Activated T-helper 2 cell treated with anti-CD3 and anti-CD28 coated beads, Interferon-gamma antibody, Interleukin-2, Interleukin-4, amounts not matched to agents 10 μg/mL and 5 μg/mL and 100 μg/mL, durations not matched to agents 14 hours and 24 hours and 36 hours (primary cell): ENCODE results near the gene TATDN3. TPM values are rescaled to one million over a fixed set of nuclear protein-coding genes. Genes with fewer than 3 reads are reported as not detected.
"Not testable (repeated sequence)": the region's sequence is repeated elsewhere in the genome, so short reads cannot be mapped to it uniquely, and the experiment has no call there.

ENCODE experiments used
- DNase-seq: peaks from one replicate; pipeline ENCODE4 v3.0.0; 2021; ENCODE audit warnings: low spot score
- H3K27ac Mint-ChIP-seq: one replicate; pipeline ENCODE4 v1.8.0; 2021; ENCODE audit warnings: mixed read lengths
- H3K27me3 Mint-ChIP-seq: one replicate; pipeline ENCODE4 v1.8.0; 2021; ENCODE audit warnings: low read depth, mixed read lengths
- H3K36me3 Mint-ChIP-seq: one replicate; pipeline ENCODE4 v1.8.0; 2021; ENCODE audit warnings: low read depth, mixed read lengths
- H3K4me1 Mint-ChIP-seq: one replicate; pipeline ENCODE4 v1.8.0; 2021; ENCODE audit warnings: low read depth, mixed read lengths
- H3K4me3 Mint-ChIP-seq: one replicate; pipeline ENCODE4 v1.8.0; 2021; ENCODE audit warnings: low read depth, mild to moderate bottlenecking, moderate library complexity, mixed read lengths
- H3K9me3 Mint-ChIP-seq: one replicate; pipeline ENCODE4 v1.8.0; 2021; ENCODE audit warnings: mixed read lengths
- intact Hi-C: fragments of 100-400 bp; cut with micrococcal nuclease; formaldehyde crosslinking; loops from one replicate; pipeline ENCODE4 v1.15.1; 2023
- total RNA-seq: library from RNA; stranded (reverse); gene quantifications from 2 replicates; pipeline ENCODE4 v1.2.3, GENCODE V29; 2022

The TATDN3 gene
- total RNA-seq, 1 donor from 2014 or later = 16.7 TPM

DNA sequence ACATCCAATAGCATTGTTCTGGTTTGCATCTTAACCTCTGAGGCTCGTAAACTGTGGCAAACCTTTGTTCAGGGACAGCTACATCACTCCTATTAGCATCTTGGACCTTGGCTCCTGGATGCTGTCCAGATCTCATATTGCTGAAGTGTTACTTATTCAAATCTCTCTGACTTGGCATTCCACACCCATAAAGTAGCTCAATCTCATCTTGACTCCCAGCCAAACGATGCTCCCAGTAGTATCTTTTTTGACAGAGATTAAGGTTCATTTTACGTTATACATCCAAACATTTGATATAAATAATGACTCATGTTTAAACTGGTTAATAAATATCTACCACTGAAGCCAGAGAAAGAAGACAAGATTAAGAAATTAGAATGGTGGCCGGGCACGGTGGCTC, 62.0 kb downstream of the TATDN3 start:
- H3K27me3 Mint-ChIP-seq = no peaks in the 10 kb centered on the region
- H3K36me3 Mint-ChIP-seq = peaks cover 22% of the 10 kb centered on the region
- H3K9me3 Mint-ChIP-seq = peaks cover 4% of the 10 kb centered on the region
- H3K27ac Mint-ChIP-seq = no peak overlapping the region
- peaks cover 12% of the 10 kb centered on the region for H3K4me1 Mint-ChIP-seq
- DNase-seq = no peak
- no peak overlapping the region for H3K4me3 Mint-ChIP-seq
- intact Hi-C loops = no loop called here

DNA sequence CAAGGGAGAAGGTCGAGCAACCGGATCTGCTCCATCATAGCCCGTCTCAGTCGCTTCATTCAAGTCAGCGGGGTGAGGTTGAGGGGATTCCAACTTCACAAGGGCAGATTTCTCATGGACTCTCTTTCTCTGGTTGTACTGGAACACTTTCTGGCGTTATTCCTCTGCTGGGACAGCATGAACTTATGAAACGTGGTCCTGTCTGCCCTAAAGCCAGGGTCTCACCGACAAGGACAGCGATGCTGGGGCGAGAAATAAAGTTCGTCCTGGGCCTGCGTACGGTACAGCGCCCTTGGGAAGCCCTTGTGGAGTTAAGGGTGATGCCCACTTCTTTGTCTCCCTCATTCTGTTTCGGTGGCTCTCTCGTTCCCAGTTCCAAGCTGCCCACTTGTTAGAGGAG, 65.1 kb downstream of the TATDN3 start:
- no peak overlapping the region for H3K4me3 Mint-ChIP-seq
- no peak for DNase-seq
- intact Hi-C loops = loop anchor here (1.0 to 5.0 kb wide), 3 partner anchors 35 to 161 kb away; partner anchors contain the start of genes ANGEL2, NSL1 and TATDN3
- no peaks in the 10 kb centered on the region for H3K27me3 Mint-ChIP-seq
- H3K9me3 Mint-ChIP-seq = peaks cover 4% of the 10 kb centered on the region
- H3K36me3 Mint-ChIP-seq = peaks cover 27% of the 10 kb centered on the region
- peaks cover 17% of the 10 kb centered on the region for H3K4me1 Mint-ChIP-seq
- H3K27ac Mint-ChIP-seq = peak overlapping the region; percentile 9

DNA sequence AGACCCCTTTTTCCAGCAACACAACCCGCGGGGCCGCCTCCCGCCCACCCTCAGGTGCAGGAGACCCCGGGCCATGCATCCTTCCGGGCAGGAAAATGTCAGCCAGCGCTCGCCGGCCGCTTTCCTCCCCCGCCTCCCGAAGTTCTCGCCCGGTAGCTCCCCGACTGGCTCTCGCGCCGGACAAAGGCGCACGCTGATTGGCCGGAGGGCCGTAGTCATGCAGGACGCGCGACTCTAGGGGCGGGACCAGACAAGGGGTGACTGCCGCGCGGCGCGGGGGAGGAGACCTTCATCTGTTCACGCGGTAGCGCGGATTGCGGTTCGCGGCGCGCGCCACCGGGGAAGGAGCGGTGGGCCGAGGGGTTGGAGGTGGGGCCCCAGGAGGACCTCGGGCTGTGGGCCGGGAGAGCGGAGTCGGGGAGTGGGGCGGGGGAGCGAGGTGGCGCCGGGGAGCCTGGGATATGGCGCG, 66.3 kb downstream of the TATDN3 start, which contains the start of gene FLVCR1:
TSS of gene FLVCR1 (plus strand) at position 284 of the 469 bp plus-strand sequence. CDS start at position 462, 178 bp downstream.
- Mint-ChIP-seq H3K9me3 (no peaks in the 10 kb centered on the region), H3K27ac (peak within 1 kb of the TSS; percentile 97), H3K4me1 (peaks cover 20% of the 10 kb centered on the region), H3K36me3 (peaks cover 20% of the 10 kb centered on the region), H3K4me3 (no peak within 1 kb of the TSS), H3K27me3 (no peaks in the 10 kb centered on the region)
- peak; percentile 95 for DNase-seq
- intact Hi-C loops = loop anchor here (1.0 to 5.0 kb wide), 4 partner anchors 37 to 159 kb away; partner anchors contain the start of genes ANGEL2, BATF3, NSL1 and TATDN3

DNA sequence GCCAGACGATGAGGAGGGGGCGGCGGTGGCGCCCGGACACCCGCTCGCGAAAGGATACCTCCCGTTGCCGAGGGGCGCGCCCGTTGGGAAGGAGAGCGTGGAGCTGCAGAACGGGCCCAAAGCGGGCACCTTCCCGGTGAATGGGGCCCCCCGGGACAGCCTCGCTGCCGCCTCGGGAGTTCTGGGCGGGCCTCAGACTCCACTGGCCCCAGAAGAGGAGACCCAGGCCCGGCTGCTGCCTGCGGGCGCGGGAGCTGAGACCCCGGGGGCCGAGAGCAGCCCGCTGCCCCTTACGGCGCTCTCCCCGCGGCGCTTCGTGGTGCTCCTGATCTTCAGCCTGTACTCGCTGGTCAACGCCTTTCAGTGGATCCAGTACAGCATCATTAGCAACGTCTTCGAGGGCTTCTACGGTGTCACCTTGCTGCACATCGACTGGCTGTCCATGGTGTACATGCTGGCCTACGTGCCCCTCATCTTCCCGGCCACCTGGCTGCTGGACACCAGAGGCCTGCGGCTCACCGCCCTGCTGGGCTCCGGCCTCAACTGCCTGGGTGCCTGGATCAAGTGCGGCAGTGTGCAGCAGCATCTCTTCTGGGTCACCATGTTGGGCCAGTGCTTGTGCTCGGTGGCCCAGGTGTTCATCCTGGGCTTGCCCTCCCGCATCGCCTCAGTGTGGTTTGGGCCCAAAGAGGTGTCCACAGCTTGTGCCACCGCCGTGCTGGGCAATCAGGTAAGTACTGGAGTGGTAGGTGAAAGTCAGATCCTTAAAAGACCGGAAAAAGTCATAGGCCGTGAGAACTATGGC, 67.0 kb downstream of the TATDN3 start:
- Mint-ChIP-seq H3K9me3 (no peaks in the 10 kb centered on the region), H3K4me3 (no peak overlapping the region), H3K4me1 (peaks cover 21% of the 10 kb centered on the region), H3K27ac (peak overlapping the region; percentile 97), H3K36me3 (peaks cover 22% of the 10 kb centered on the region), H3K27me3 (no peaks in the 10 kb centered on the region)
- DNase-seq = peak; percentile 21
- intact Hi-C loops = loop anchor here (1.0 to 5.0 kb wide), 3 partner anchors 66 to 159 kb away; partner anchors contain the start of genes ANGEL2, BATF3, NSL1 and TATDN3

DNA sequence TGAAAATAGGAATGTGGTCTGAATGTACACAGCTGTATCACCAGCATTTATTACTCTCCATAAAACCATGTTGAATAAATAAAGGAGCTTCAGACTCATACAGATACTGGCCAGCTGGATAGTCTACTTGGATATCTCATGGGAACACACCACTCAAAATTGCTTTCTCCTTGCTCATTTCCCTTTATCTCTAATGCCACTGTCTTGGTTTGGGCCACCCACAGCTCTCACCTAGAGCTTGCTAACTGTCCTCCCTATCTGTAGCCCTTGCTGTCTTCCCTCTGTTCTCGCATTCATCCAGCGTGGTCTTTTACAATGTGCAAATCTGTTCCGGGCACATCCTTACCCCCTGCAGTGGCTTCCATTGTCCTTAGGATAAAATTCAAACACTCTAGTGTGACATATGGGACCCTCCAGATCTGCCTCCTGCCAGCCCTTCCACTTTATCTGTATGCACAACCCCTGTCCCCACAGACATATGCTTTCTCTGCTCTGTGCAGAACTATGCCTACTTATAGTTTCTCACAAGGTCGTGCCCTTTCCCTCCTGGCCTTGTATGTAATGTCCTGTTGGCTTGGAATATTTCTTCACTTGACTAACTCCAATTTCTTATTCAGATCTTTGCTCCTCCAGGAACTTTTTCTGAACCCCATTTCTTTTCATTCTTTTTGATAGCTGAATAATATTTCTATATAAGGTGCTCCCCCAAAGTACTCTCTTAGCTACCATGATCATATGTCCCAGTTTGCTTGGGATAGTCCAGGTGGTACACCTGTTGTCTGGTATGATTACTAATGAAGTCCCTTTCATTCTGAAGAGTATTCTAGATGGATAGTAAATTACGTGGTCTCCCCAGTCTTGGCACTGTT, 69.3 kb downstream of the TATDN3 start:
- Mint-ChIP-seq H3K36me3 (peaks cover 31% of the 10 kb centered on the region), H3K9me3 (no peaks in the 10 kb centered on the region), H3K27me3 (no peaks in the 10 kb centered on the region), H3K4me1 (peaks cover 22% of the 10 kb centered on the region), H3K4me3 (no peak overlapping the region), H3K27ac (no peak overlapping the region)
- DNase-seq = no peak
- intact Hi-C loops = no loop called here

DNA sequence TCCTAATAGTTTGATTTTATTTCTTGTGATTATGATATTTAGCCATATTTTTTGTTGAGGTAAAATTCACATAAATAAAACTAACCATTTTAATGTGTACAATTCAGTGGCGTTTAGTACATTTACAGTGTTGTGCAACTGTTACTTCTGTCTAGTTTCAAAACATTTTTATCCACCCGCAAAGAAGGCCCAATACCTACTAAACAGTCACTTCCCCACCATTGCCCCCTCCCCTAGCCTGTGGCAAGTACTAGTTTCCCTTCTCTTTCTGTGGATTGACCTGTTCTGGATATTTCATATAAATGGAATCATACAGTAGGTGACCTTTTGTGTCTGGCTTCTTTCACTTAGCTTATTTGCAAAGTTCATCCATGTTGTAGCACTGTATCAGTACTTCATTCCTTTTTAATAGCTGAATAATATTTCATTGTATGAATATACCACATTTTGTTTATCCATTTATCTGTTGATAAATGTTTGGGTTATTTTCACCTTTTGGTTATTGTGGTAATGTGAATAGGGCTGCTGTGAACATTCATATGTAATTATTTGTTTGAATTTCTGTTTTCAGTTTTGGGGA, 70.5 kb downstream of the TATDN3 start:
- Mint-ChIP-seq H3K9me3 (no peaks in the 10 kb centered on the region), H3K36me3 (peaks cover 40% of the 10 kb centered on the region), H3K27me3 (no peaks in the 10 kb centered on the region), H3K4me3 (no peak overlapping the region), H3K4me1 (peaks cover 13% of the 10 kb centered on the region), H3K27ac (no peak overlapping the region)
- intact Hi-C loops = no loop called here
- no peak for DNase-seq

DNA sequence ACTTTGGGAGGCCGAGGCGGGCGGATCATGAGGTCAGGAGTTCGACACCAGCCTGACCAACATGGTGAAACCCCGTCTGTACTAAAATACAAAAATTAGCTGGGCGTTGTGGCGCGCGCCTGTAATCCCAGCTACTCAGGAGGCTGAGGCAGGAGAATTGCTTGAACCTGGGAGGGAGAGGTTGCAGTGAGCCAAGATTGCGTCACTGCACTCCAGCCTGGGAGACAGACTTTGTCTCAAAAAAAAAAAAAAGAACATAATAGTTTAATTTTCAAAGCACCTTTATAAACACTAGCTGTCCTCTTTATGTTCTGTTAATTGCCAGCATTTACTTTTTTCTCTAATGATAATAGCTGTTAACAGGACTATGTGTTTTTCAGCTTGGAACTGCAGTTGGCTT, 71.7 kb downstream of the TATDN3 start:
- H3K27ac Mint-ChIP-seq, H3K9me3 Mint-ChIP-seq, intact Hi-C loops, H3K4me3 Mint-ChIP-seq, H3K27me3 Mint-ChIP-seq, DNase-seq: not testable (repeated sequence)
- Mint-ChIP-seq H3K4me1 (peaks cover 13% of the 10 kb centered on the region), H3K36me3 (peaks cover 38% of the 10 kb centered on the region)

DNA sequence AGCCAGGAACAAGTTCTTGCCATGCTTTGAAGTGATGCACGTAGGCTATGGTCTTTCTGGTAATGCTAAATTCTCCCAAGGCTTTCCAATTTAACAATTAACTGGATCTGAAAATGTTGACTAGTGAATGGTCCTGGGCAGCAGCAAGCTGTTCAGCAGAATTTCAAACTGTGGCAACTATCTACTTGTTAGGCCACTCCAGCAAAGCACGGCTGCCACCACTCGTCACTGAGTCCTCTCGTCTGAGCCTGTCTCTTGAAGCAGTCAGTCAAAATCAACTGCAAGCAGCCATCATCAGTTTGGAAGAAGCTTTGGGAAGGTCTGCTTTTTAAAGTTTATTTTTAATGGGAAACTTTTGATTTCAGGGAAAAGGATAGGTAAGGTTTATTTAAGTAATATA, 72.5 kb downstream of the TATDN3 start:
- Mint-ChIP-seq H3K27ac (no peak overlapping the region), H3K9me3 (no peaks in the 10 kb centered on the region), H3K4me3 (no peak overlapping the region)

More for the DNA sequence above, 72.5 kb downstream of the TATDN3 start:
- Mint-ChIP-seq H3K27me3 (no peaks in the 10 kb centered on the region), H3K36me3 (peaks cover 37% of the 10 kb centered on the region), H3K4me1 (peaks cover 9% of the 10 kb centered on the region)
- no peak for DNase-seq
- intact Hi-C loops = no loop called here

Other genes starting within 250 kb of the TATDN3 start
- gene ATF3, start 183.1 kb upstream of the TATDN3 start, total RNA-seq = 17.9 and 23.9 TPM in 2 replicates
- 246 and 249 TPM in 2 replicates for gene BATF3, start 92.1 kb upstream of the TATDN3 start, total RNA-seq
- 45.4 and 52.6 TPM in 2 replicates for gene NSL1, start 117 bp upstream of the TATDN3 start, total RNA-seq
- 0.41 TPM in 1 of 2 replicates, not detected in the other for gene SPATA45, start 55.8 kb downstream of the TATDN3 start, total RNA-seq
- 23.0 and 24.3 TPM in 2 replicates for gene FLVCR1, start 66.4 kb downstream of the TATDN3 start, total RNA-seq
- 1.3 and 1.8 TPM in 2 replicates for gene VASH2, start 158.6 kb downstream of the TATDN3 start, total RNA-seq
- gene ANGEL2, start 224.0 kb downstream of the TATDN3 start, total RNA-seq = 46.2 and 46.3 TPM in 2 replicates